ENCODE data around the gene NPSR1.

The NPSR1 gene

DNA sequence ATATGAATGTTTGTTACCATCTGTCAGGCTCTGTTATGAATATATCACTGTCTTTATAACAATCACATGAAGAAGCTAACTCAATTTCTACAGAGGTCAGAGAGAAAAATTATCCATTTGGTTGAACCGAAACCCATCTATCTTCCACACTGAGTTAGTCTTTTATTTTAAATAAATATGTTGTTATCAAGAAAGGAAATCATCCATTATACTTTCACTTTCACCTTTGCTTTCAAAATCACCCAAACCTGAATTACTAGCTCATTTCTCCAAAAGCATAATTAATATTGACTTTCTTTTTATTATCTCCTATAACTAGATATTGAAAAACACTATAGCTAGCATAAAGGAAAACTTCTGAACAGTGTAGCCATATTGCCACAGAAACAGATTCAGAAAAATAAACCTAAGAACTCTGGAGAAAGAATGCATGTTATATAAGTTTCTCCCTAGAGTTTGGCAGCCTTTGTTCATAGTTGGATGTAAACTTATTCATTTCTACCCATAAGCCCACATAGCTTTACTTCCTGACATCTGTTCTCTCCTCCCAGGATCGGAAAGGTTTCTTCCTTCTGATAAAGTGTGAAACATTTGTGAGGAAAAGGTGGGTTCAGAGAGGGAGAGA is 66.0 kb downstream of the NPSR1 start:
- TF ChIP-seq EZH2phosphoT487 (IDR thresholded peaks at IDR 0.05; ENCODE audit: borderline replicate concordance, low read length), result no peak
- TF ChIP-seq, protein P1, sequence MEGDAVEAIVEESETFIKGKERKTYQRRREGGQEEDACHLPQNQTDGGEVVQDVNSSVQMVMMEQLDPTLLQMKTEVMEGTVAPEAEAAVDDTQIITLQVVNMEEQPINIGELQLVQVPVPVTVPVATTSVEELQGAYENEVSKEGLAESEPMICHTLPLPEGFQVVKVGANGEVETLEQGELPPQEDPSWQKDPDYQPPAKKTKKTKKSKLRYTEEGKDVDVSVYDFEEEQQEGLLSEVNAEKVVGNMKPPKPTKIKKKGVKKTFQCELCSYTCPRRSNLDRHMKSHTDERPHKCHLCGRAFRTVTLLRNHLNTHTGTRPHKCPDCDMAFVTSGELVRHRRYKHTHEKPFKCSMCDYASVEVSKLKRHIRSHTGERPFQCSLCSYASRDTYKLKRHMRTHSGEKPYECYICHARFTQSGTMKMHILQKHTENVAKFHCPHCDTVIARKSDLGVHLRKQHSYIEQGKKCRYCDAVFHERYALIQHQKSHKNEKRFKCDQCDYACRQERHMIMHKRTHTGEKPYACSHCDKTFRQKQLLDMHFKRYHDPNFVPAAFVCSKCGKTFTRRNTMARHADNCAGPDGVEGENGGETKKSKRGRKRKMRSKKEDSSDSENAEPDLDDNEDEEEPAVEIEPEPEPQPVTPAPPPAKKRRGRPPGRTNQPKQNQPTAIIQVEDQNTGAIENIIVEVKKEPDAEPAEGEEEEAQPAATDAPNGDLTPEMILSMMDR (IDR thresholded peaks at IDR 0.05; ENCODE audit: low read depth, low read length, poor library complexity, severe bottlenecking), result no peak
- H3K4me3 ChIP-seq (ENCODE audit: low read length), result no peak overlapping the region
- no peaks in the 10 kb centered on the region for H4K20me1 ChIP-seq (ENCODE audit: control insufficient read depth, insufficient read depth, low read depth, low read length)
- H3K36me3 ChIP-seq (ENCODE audit: control insufficient read depth, low read length), result no peaks in the 10 kb centered on the region
- no peaks in the 10 kb centered on the region for H3K27me3 ChIP-seq (ENCODE audit: control insufficient read depth, low read length)
- no peaks in the 10 kb centered on the region for H3K79me2 ChIP-seq (ENCODE audit: control insufficient read depth, low read length)
- H3K4me1 ChIP-seq (ENCODE audit: control insufficient read depth, low read length), result no peaks in the 10 kb centered on the region
- no peaks in the 10 kb centered on the region for H3K9me3 ChIP-seq (ENCODE audit: control insufficient read depth, insufficient read depth, low read length)
- no peaks in the 10 kb centered on the region for H3F3A ChIP-seq (ENCODE audit: control insufficient read depth, insufficient read depth)
- no peak overlapping the region for H3K27ac ChIP-seq (ENCODE audit: low read depth, low read length)
- H3K4me2 ChIP-seq (ENCODE audit: low read length), result no peak overlapping the region
- H3K9me2 ChIP-seq (replicated peaks; ENCODE audit: control insufficient read depth, low read length), result no peaks in the 10 kb centered on the region; the same call in 1 of the 2 replicates

DNA sequence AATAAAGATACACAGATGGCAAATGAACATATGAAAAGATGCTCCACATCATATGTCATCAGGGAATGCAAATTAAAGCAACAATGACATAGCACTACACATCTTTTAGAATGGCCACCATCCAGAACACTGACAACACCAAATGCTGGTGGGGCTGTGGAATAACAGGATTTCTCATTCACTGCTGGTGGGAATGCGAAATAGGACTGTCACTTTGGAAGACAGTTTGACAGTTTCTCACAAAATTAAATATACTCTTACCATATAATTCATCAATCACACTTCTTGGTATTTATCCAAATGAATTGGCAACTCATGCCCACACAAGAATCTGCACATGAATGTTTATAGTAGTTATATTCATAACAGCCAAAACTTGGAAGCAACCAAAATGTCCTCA is 68.2 kb downstream of the NPSR1 start:
- no peaks in the 10 kb centered on the region for H3K4me1 ChIP-seq (ENCODE audit: control insufficient read depth, low read length)
- H3K4me2 ChIP-seq (ENCODE audit: low read length), result no peak overlapping the region
- no peaks in the 10 kb centered on the region for H3K36me3 ChIP-seq (ENCODE audit: control insufficient read depth, low read length)
- H3K27me3 ChIP-seq (ENCODE audit: control insufficient read depth, low read length), result no peaks in the 10 kb centered on the region
- H4K20me1 ChIP-seq (ENCODE audit: control insufficient read depth, insufficient read depth, low read depth, low read length), result no peaks in the 10 kb centered on the region
- TF ChIP-seq EZH2phosphoT487 (IDR thresholded peaks at IDR 0.05; ENCODE audit: borderline replicate concordance, low read length), result no peak
- TF ChIP-seq, protein P1 (IDR thresholded peaks at IDR 0.05; ENCODE audit: low read depth, low read length, poor library complexity, severe bottlenecking), result no peak
- H3K4me3 ChIP-seq (ENCODE audit: low read length), result no peak overlapping the region
- H3K9me2 ChIP-seq (replicated peaks; ENCODE audit: control insufficient read depth, low read length), result no peaks in the 10 kb centered on the region; the same call in 1 of the 2 replicates
- H3K27ac ChIP-seq (ENCODE audit: low read depth, low read length), result no peak overlapping the region
- H3K79me2 ChIP-seq (ENCODE audit: control insufficient read depth, low read length), result no peaks in the 10 kb centered on the region
- H3K9me3 ChIP-seq (ENCODE audit: control insufficient read depth, insufficient read depth, low read length), result no peaks in the 10 kb centered on the region
- no peaks in the 10 kb centered on the region for H3F3A ChIP-seq (ENCODE audit: control insufficient read depth, insufficient read depth)

DNA sequence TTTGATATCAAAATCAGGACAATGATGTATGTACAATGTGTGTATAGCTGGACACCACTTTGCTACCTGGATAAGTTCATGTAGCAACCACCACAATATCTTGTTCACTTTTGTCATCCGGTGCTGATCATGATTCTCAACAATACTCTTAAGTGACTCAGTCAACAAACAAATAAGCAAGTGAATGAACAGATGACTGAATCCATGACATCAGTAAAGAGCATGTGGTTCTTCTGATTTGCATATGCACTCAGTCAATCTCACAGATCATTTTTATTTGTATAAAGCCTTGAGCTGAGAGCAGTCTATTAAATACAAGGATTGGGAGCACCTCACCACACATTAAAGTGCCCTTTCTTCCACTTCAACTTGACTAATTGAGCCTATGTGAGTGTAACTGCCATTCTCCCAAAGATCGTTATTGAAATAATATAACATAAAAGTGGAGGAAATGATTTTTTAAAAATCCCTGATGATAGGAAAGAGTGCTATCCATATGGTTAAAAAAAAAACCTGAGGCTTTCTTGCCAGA is 69.5 kb downstream of the NPSR1 start:
- Histone ChIP-seq H3K9me3 (ENCODE audit: control insufficient read depth, insufficient read depth, low read length) (no peaks in the 10 kb centered on the region), H3K9me2 (replicated peaks; ENCODE audit: control insufficient read depth, low read length) (no peaks in the 10 kb centered on the region; the same call in 1 of the 2 replicates), H4K20me1 (ENCODE audit: control insufficient read depth, insufficient read depth, low read depth, low read length) (no peaks in the 10 kb centered on the region), H3K27ac (ENCODE audit: low read depth, low read length) (no peak overlapping the region), H3K4me1 (ENCODE audit: control insufficient read depth, low read length) (no peaks in the 10 kb centered on the region), H3K4me3 (ENCODE audit: low read length) (no peak overlapping the region), H3K79me2 (ENCODE audit: control insufficient read depth, low read length) (no peaks in the 10 kb centered on the region), H3K4me2 (ENCODE audit: low read length) (no peak overlapping the region), H3F3A (ENCODE audit: control insufficient read depth, insufficient read depth) (no peaks in the 10 kb centered on the region), H3K27me3 (ENCODE audit: control insufficient read depth, low read length) (no peaks in the 10 kb centered on the region), H3K36me3 (ENCODE audit: control insufficient read depth, low read length) (no peaks in the 10 kb centered on the region)
- no peak for TF ChIP-seq EZH2phosphoT487 (IDR thresholded peaks at IDR 0.05; ENCODE audit: borderline replicate concordance, low read length)
- TF ChIP-seq, protein P1 (IDR thresholded peaks at IDR 0.05; ENCODE audit: low read depth, low read length, poor library complexity, severe bottlenecking), result no peak

Data from DOHH2 (cell line).